GM19240 (cell line): ENCODE data around the gene DDN.

Source experiments
- DNase-seq: peaks from one replicate; pipeline ENCODE4 v3.0.0; 2011; ENCODE audit warnings: low spot score; ENCODE audit not compliant: insufficient read length

The DDN gene

DNA sequence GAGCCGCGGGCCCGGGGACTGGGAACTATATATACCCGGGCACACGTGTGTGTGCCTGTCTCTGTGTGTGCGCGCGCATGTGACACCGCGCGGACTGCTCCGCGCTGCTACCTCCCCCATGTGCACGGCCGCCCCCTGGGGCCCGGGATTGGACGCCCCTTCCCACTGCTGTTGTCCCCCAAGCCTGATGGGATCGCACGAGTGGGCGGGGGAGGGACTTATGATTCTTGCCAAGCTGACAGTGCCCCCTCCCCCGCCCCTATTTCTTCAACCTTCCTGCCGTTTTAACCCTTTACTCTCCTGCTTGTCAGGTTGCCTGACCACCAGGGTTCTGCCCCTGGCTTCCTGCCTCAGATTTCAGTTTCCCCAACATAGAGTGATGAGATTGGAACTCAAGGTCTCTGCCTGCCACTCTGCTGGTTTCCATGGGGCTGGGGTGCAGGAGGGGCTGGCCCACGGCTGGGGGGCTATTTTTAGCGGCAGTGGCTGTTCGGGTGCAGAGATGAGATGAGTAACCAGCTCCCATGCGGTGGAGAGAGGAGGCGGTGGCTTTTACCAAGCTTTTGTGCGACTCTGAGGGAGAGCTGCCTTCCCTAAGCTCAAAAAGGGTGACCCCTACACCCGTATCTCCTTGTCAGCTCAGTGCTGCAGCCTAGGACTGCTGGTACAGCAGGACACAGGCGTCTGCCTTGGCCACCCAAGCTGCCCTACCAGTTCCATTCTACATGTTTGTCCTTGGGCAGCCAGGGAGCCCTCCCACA, at the start of gene DDN:
DDN (minus strand) TSS at position 5 of the 761 bp plus-strand sequence. CDS start 88 bp downstream, outside the sequence.
- DNase-seq: no peak

- DNase-seq: no peak
These were observed 49.8 kb upstream of the DDN start for GRCh38 chr12:49048953-49049352.

DNA sequence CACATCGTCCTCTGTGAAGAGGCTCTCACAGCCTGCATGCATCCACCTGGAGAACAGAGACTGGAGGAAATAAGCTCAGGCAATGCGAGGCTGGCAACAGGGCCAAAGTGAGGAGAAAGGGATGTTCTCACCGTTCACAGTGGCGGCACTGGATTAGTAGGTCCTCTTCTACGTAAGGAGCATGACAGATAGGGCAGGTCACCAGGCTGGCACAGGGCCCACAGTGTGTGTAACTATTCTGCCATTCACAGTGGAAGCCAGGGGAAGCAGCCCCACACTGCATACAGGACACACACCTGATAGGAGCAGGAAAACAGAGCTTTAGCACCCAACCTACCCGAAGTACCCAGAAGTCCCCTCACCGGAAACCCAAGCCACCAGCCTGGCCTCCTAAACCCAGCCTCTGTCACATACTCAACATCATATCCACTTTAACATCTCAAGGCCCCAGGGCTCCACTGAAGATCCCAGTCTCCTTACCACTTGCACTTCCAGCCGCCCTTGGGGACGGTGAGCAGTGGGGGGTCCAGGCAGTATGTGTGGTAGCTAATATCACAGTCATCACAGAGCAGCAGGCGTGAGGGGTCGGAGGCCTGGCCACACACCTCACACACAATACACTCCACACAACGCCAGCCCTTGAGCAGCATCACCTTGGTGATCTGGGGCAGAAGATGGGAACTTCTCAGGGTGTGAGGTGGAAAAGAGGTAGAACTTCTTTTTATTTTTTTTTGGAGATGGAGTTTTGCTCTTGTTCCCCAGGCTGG, 47.1 kb upstream of the DDN start:
- no peak for DNase-seq

GRCh38 chr12:49044660-49045059, 45.5 kb upstream of the DDN start:
- no peak for DNase-seq

- peak; percentile 71 for DNase-seq
These were observed 44.7 kb upstream of the DDN start for GRCh38 chr12:49043856-49044258.

- no peak for DNase-seq
These were observed 44.1 kb upstream of the DDN start for GRCh38 chr12:49043241-49043640.

DNA sequence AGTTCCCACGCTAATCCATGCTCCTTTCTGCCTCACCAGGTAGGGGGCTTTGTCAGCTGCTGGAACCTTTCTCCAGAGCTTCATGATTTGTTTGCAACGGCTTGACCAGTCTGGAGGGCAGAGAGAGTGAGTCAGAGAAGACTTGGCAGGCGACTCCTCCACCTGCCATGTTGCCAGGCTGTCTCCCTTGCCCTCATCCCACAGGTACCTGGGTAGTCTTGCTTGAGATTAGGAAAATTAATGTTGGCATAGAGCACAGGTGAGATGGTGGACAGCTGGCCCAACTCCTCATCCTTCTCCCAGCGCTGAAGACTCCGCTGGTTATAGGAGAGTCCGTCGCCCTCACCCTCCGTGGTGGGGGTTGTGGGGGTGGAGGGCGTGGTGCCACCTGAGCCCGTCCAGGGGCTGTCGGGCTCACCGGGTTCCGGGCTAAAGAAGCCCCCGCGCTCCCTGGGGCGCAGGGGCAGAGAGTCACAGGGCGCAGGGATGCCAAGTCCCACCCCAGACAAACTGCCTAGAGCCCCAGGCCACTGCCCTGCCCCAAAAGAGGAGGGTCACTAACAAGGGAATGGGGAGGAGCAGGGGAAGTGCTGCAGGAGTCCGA, 42.8 kb upstream of the DDN start:
- no peak for DNase-seq

DNA sequence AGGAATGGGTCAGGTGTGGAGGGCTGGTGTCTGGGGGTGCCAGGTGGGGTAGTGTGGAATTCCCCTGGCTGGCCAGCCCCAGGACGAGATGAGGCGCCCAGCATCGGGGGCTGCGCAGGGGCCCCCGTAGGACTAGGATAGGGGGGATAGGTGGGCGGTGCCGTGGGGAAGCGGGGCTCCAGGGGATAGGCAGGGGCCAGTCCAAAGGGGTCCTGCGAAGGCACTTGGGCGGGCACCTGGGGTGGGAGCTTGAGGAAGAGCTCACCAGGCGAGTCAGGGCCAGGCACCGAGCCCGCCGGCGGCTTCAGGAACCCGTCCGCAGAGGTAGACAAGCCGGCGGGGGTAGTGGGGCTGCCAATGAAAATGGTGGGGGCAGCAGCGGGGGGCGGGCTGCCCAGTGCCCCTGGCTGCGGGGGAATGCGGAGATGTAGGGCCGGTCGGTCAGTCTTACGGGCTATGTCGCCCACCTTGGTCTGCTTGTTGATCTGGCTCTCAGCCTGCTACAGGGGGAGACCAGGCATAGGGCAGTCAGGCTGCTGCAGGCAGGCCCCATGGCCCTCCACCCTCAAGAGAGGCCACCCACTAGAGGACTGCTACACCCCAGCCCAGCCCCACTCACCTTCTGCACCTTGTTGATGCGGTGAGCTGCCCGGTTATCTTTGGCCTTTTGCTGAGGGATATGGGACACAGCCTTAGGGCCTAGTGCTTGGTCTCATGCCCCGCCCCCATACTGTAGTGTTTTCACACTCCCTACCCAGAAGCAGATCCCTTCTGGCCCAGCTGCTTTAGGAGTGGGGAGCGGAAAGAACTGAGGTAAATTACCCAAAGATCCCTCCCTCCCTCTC, 42.1 kb upstream of the DDN start:
- DNase-seq: no peak

GRCh38 chr12:49040364-49040855, 41.2 kb upstream of the DDN start:
- no peak for DNase-seq

DNA sequence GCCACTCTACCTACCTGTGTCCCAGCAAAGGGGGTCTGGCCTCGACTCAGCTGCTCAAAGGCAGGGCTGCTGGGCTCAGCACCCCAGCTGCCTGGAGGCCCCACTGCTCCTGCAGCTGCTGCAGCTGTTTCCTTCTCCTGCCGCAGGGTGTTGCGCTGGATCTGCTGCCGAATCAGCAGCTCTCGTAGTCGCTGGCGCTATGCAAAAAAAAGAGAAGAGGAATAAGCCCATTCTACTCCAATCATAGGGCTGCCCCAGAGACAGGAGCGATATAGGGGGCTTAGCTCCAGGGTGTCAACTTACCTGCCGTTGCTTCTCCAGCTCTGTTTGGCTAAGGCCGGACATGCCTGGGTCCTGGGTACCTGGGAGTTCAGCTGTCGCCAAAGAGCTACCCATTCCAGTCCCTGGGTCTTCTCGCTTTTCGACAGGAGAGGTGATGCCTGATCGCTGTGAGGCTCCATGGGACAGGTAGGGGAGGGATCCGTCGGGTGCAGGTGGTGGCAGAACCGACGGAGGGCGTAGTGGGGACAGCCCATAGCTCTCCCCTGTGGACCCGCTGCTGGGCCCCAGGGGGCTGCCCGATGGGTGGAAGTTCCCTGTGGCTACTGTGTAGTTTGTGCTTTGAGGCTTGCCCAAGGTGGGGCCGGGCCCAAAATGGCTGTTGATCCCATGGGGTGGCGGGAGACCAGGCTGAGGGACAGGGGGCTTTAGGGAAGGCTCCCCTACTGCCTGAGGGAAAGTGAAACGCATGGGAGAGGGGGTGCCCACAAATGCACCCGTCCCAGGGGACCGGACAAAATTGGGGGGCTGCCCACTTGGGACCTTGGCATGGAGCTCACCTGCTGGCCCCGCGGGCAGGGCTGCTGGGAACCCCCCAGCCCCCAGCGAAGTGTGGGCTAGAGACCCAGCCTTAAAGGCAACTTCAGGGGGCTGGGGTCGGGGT, 40.5 kb upstream of the DDN start:
- no peak for DNase-seq

DNA sequence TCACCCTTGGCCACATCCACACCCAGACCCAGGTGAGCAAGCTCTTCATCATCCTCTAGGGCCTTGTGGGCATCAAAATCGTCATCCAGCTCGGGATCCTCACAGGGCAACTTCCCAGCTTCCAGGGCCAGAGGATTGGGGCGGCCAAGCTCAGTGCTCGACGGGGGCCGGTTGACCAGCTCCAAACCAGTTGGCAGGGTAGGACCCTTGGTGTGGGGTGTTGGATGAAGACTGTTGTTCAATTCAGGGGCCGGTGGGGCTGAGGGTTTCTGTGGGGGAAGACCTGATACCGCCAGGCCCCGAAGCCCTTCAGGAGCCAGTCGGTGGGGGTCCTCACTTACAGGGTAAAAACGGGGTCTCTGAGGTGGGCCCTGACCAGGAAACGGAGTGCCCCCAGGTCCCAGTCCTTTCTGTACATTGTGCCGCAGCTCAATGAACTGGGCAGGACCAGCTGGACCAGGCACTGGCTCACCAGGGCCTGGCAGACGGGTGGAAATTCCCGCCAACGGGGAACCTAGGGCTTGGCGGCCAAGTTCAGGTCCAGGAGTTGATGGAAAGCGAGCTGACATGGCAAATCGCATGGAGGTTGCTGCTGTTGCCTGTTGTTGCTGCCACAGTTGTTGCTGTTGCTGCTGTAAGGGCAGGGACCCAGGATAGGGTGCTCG, 39.2 kb upstream of the DDN start:
- no peak for DNase-seq

GRCh38 chr12:49037947-49038237, 38.7 kb upstream of the DDN start:
- no peak for DNase-seq

DNA sequence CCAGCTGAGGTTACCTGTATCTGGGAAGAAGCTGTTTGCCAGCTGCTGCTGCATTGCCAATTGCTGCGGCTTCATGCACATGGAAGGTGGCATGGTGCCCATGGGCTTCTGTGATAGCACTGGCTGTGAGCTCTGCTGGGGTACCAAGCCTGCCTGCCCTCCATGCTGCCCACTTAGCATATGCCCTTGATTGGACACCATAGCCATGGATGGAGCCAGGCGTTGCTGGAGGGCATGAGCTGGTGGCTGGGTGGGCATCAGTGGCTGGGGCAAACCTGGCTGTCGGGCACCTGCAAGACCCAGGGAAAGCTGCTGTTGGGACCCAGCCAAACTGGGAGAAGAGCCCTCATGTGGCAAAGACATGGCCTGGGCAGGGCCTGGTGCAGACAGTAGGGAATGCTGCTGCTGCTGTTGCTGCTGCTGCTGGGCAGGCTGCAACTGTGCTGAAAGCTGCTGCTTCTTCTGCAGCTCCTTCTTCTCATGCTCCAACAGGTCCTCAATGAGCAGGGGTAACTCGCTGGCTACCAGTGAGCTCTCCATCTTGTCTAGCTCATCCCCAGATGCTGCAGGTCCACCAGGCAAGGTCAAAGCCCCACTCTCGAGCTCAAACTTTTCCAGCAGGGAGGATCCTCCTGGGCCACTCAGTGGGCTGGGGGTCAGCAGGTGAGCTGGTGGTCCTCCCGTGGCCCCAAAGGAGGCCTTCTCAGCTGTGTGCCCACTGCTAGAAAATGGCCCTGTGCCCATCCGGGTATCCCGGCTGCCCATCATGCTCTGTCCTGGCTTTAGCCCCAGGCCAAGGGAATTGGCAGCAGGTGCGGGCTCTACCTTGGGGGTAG, 38.2 kb upstream of the DDN start:
- DNase-seq: no peak

- DNase-seq: no peak
These were observed 36.9 kb upstream of the DDN start for GRCh38 chr12:49036029-49036428.

DNA sequence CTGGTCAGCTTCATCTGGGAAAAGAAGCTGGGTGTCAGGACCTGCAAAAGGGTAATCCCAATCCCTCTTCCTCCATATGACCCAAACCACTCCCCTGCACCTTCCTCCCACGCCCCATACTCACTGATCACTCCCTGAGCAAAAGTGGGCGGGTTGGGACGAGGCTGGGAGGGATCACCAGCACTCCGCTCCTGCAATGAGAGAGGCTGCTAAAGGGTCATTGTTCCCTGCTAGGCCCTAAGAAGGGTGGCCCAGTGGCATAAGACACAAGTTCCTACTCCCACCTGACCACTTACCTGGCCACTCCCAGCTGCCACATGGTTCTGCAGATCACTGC, 35.1 kb upstream of the DDN start:
- no peak for DNase-seq

- no peak for DNase-seq
These were observed 34.6 kb upstream of the DDN start for GRCh38 chr12:49033611-49034285.

DNA sequence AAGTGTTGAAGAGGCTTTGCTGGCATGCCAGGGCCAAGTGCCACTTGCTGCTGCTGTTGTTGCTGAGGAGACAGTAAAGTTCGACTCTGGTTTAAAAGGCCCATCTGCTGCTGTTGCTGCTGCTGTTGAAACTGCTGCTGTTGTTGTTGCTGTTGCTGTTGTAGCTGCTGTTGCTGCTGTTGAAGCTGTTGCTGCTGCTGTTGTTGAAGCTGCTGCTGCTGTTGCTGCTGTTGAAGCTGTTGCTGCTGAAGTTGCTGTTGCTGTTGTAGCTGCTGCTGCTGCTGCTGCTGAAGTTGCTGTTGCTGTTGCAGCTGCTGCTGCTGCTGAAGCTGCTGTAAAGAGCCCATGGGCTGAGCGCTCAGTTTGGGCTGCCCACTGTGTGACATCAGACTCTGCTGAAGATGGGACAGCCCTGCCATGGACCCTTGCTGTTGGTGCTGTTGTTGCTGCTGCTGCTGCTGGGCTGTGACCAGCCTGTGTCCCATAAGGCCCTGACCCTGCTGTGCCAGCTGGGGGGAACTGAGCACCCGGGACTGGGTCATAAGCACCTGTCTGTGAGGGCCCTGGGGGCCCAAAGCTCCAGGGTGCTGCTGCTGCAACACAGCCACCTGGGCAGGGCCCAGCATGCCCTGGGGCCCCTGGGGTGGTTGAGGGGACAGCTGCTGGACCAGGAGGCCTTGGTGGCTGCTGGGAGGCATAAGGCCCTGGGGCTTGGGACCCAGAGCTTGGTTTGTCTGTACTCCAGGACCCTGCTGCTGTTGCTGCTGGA, 33.7 kb upstream of the DDN start:
- no peak for DNase-seq

DNA sequence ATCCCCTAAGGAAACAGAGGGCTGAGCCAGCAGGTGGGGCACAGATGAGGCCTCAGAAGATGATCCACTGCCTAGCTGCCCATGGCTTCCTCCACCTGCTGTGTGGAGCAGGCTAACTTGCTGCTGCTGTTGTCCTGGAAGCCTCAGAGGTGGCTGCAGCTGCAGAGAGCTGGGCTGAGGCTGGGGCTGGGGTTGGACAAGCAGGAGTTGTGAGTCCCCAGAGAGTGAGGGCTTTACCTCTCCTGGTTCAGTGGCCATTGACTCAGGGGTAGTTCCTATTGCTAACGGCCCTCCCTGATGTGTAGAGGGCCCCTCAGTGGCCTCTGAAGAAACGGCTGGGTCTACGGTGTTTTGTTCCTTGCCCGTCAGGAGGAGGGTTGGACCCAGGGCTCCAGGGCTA, 33.1 kb upstream of the DDN start:
- DNase-seq: no peak
